Mesenchymal stem cell (in vitro differentiated cells and primary cell): ENCODE measurements around the gene INMT.

Experiments used
- DNase-seq: peaks from one replicate; pipeline ENCODE4 v3.0.0-alpha.2; 2013
- H2AFZ ChIP-seq: one replicate; pipeline ENCODE4 v1.6.1; 2013; ENCODE audit warnings: low read depth, mild to moderate bottlenecking, control low read depth, inconsistent platforms, low read length, moderate library complexity
- H2AK5ac ChIP-seq: 2 replicates; pipeline ENCODE4 v1.6.1; 2013; ENCODE audit warnings: low read length, moderate library complexity, mild to moderate bottlenecking, inconsistent platforms; ENCODE audit not compliant: severe bottlenecking
- H2BK120ac ChIP-seq: one replicate; pipeline ENCODE4 v1.6.1; 2013; ENCODE audit warnings: low read depth, mild to moderate bottlenecking, inconsistent platforms, low read length, moderate library complexity
- H2BK12ac ChIP-seq, 2 experiments: one replicate each; pipeline ENCODE4 v1.6.1; 2013; ENCODE audit warnings: inconsistent platforms in 2 of 2, low read length in 2 of 2, mild to moderate bottlenecking in 2 of 2, moderate library complexity in 2 of 2, control low read depth in 1 of 2
- H2BK15ac ChIP-seq: one replicate; pipeline ENCODE4 v1.6.1; 2013; ENCODE audit warnings: mild to moderate bottlenecking, low read depth, inconsistent platforms; ENCODE audit not compliant: poor library complexity, severe bottlenecking
- H2BK5ac ChIP-seq: 2 replicates; pipeline ENCODE4 v1.6.1; 2013; ENCODE audit warnings: low read depth, mild to moderate bottlenecking, low read length, control low read depth, inconsistent platforms; ENCODE audit not compliant: poor library complexity, severe bottlenecking
- H3K14ac ChIP-seq, 2 experiments: one replicate each; pipeline ENCODE4 v1.6.1; 2013; ENCODE audit warnings: inconsistent platforms in 2 of 2, low read length in 2 of 2, control low read depth in 1 of 2, mild to moderate bottlenecking in 1 of 2, moderate library complexity in 1 of 2
- H3K18ac ChIP-seq, 2 experiments: one replicate each; pipeline ENCODE4 v1.6.1; 2013; ENCODE audit warnings: inconsistent platforms in 2 of 2, low read length in 2 of 2, control low read depth in 1 of 2, low read depth in 1 of 2, mild to moderate bottlenecking in 1 of 2
- H3K23ac ChIP-seq, 2 experiments: one replicate each; pipeline ENCODE4 v1.6.1; 2013; ENCODE audit warnings: inconsistent platforms in 2 of 2, low read length in 2 of 2, mild to moderate bottlenecking in 2 of 2, moderate library complexity in 2 of 2, control low read depth in 1 of 2
- H3K27ac ChIP-seq: 2 replicates; pipeline ENCODE4 v1.5.1; 2013; ENCODE audit warnings: mild to moderate bottlenecking, moderate library complexity, low read length, control low read depth, inconsistent platforms; ENCODE audit not compliant: poor library complexity, severe bottlenecking
- H3K27me3 ChIP-seq, 2 experiments: 2 replicates each; pipeline versions ENCODE4 v1.6.1 to v1.7.0; 2013; ENCODE audit warnings: low read length in 2 of 2, mild to moderate bottlenecking in 2 of 2, moderate library complexity in 2 of 2, control low read depth in 1 of 2, inconsistent platforms in 1 of 2; ENCODE audit not compliant: control insufficient read depth in 1 of 2, insufficient read depth in 1 of 2
- H3K36me3 ChIP-seq, 2 experiments: 2 replicates each; pipeline versions ENCODE4 v1.6.1 to v1.7.0; 2013; ENCODE audit warnings: low read length in 2 of 2, control low read depth in 1 of 2, inconsistent platforms in 1 of 2, low read depth in 1 of 2, mild to moderate bottlenecking in 1 of 2; ENCODE audit not compliant: insufficient read depth in 2 of 2, control insufficient read depth in 1 of 2
- H3K4ac ChIP-seq, 2 experiments: one replicate each; pipeline ENCODE4 v1.6.1; 2013; ENCODE audit warnings: inconsistent platforms in 2 of 2, low read length in 2 of 2, mild to moderate bottlenecking in 2 of 2, moderate library complexity in 2 of 2, control low read depth in 1 of 2, low read depth in 1 of 2
- H3K4me1 ChIP-seq: 2 replicates; pipeline ENCODE4 v1.6.1; 2013; ENCODE audit warnings: low read depth, low read length, control low read depth; ENCODE audit not compliant: control insufficient read depth, insufficient read depth
- H3K4me2 ChIP-seq: 2 replicates; pipeline ENCODE4 v1.6.1; 2013; ENCODE audit warnings: low read length, mild to moderate bottlenecking, inconsistent platforms; ENCODE audit not compliant: poor library complexity, severe bottlenecking
- H3K4me3 ChIP-seq, 2 experiments: 2 replicates each; pipeline versions ENCODE4 v1.5.1 to v1.7.0; 2013; ENCODE audit warnings: low read length in 2 of 2, mild to moderate bottlenecking in 2 of 2, control low read depth in 1 of 2, low read depth in 1 of 2; ENCODE audit not compliant: insufficient read depth in 1 of 2
- H3K79me1 ChIP-seq: replicated peaks from 2 replicates; pipeline ENCODE4 v1.6.1; 2013; ENCODE audit warnings: mild to moderate bottlenecking, control low read depth, low read length, inconsistent platforms; ENCODE audit not compliant: poor library complexity, severe bottlenecking
- H3K9ac ChIP-seq: 2 replicates; pipeline ENCODE4 v1.7.0; 2013; ENCODE audit warnings: mild to moderate bottlenecking, low read length, moderate library complexity
- H3K9me3 ChIP-seq: 2 replicates; pipeline ENCODE4 v1.7.0; 2013; ENCODE audit warnings: mild to moderate bottlenecking, low read length; ENCODE audit not compliant: control insufficient read depth
- H4K8ac ChIP-seq: one replicate; pipeline ENCODE4 v1.6.1; 2013; ENCODE audit warnings: inconsistent platforms, mild to moderate bottlenecking, low read length, moderate library complexity
- H4K91ac ChIP-seq: one replicate; pipeline ENCODE4 v1.6.1; 2013; ENCODE audit warnings: mild to moderate bottlenecking, low read length, inconsistent platforms
- WGBS: methylation state at CpG from one replicate; pipeline ENCODE4 v1.1.7; 2013; ENCODE audit warnings: mixed read lengths; 5-methylcytosine and 5-hydroxymethylcytosine counted together

Gene INMT

DNA sequence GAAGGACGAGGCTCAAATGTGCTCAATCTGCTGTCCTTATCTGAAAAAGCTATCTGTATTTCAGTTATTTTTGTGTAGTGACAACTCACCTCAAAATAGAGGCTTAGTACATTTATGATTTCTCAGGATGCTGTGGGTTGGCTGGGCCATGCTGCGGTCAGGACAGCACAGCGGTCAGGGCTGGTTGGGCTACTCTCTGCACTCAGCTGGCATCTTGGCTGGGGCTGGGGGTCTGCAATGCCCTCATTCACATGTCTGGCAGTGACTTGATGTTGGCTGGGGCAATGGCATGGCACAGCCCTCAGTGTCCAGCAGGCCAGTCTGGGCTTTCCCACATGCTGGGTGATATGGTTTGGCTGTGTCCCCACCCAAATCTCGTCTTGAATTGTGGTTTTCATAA, 15.6 kb upstream of the INMT start:
- no peak overlapping the region for H3K4me2 ChIP-seq
- H3K27ac ChIP-seq: no peak overlapping the region
- no peak overlapping the region for H3K18ac ChIP-seq
- H3K4ac ChIP-seq: no peak overlapping the region
- no peak for DNase-seq
- H3K79me1 ChIP-seq: no peaks in the 10 kb centered on the region
- WGBS: 84% methylated on average over 4 of the region's 4 CpGs
- H3K23ac ChIP-seq: no peak overlapping the region
- H3K9me3 ChIP-seq: no peaks in the 10 kb centered on the region
- no peak overlapping the region for H3K4me3 ChIP-seq
- no peak overlapping the region for H2BK5ac ChIP-seq
- H2BK15ac ChIP-seq: no peak overlapping the region
- H3K9ac ChIP-seq: no peak overlapping the region
- H2AK5ac ChIP-seq: no peak overlapping the region
- H3K4me1 ChIP-seq: peaks cover 4% of the 10 kb centered on the region
- H2BK120ac ChIP-seq: no peak overlapping the region
- H3K27me3 ChIP-seq: peaks cover 48 to 83% of the 10 kb centered on the region in 2 experiments
- H4K8ac ChIP-seq: no peak overlapping the region
- H4K91ac ChIP-seq: no peak overlapping the region
- H3K14ac ChIP-seq: no peak overlapping the region
- H3K36me3 ChIP-seq: no peaks in the 10 kb centered on the region
- H2BK12ac ChIP-seq: no peak overlapping the region
- peak overlapping the region; percentile 30 for H2AFZ ChIP-seq

DNA sequence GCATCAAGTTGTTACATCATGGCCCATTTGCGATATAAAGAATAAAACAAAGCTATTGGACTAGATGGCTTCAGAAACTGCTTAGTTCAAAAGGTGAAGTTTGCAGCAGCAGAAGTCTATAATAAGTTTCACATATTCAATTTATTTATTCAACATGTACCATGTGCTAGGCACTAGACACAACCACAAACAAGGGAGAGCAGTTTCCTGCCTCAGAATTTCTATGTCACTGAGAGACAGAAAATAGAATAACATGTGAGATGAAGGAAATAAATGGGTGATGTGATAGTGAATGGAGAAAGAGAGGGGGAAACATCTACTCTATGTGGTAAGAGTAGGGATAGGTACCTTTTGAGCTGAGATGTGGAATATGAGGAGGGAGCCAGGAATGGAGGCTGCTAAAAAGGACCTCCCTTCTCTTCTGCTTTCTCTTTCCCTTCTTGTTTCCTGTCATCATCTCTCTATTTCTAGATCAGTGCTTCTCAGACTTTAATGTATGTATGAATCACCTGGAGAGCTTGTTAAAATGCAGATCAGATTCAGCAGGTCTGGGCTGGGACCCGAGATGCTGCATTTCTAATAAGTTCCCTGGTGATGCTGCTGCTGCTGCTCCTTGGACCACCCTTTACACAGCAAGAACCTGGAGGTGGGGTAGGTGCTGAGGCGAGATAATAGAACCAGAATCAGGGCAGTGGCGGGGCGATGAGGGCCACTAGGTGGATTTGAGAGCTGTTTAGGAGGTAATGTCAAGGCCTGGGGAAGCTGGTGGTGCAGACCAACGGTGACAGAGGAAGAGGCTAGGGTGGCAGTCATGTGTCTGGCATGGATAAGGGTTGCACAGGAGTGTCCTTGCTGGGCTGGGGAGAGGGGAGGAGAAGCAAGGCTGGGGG, 13.7 kb upstream of the INMT start:
- Histone ChIP-seq H4K8ac (no peak overlapping the region), H3K23ac (no peak overlapping the region), H2BK15ac (no peak overlapping the region), H2BK5ac (no peak overlapping the region), H3K9me3 (no peaks in the 10 kb centered on the region), H3K27me3 (peaks cover 34 to 83% of the 10 kb centered on the region in 2 experiments), H3K4ac (no peak overlapping the region), H3K9ac (no peak overlapping the region), H3K14ac (no peak overlapping the region), H2BK12ac (no peak overlapping the region), H3K4me3 (no peak overlapping the region), H4K91ac (no peak overlapping the region), H3K18ac (no peak overlapping the region), H3K4me1 (peaks cover 2% of the 10 kb centered on the region), H2AFZ (no peak overlapping the region), H2AK5ac (no peak overlapping the region), H3K4me2 (no peak overlapping the region), H3K36me3 (no peaks in the 10 kb centered on the region), H2BK120ac (no peak overlapping the region), H3K27ac (no peak overlapping the region), H3K79me1 (no peaks in the 10 kb centered on the region)
- 76% methylated on average over 6 of the region's 6 CpGs for WGBS
- DNase-seq: no peak

DNA sequence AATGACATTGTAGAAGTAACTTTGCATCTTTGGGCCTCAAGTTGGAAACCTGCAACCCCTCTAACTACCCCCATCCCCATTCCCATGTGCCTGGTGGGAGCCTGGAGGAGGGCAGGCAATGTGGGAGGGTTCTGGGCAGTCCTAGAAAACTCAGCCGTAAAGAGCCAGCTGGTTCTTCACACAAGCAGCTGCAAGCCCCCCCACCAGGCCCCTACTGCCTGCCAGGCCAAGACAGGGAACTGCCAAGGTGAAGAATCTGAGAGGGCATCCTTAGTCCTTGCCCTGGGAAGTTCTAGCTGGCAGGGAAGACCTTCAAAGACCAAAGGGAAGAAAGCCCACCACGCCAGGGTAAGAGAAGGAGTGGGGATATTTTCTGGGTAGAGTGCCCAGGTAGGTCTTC, 12.2 kb upstream of the INMT start:
- Histone ChIP-seq H2BK15ac (no peak overlapping the region), H2BK12ac (no peak overlapping the region), H3K27me3 (peaks cover 24 to 69% of the 10 kb centered on the region in 2 experiments), H2AK5ac (no peak overlapping the region), H3K36me3 (no peaks in the 10 kb centered on the region), H3K9me3 (no peaks in the 10 kb centered on the region), H3K14ac (no peak overlapping the region), H3K27ac (no peak overlapping the region), H3K23ac (no peak overlapping the region), H3K4me3 (no peak overlapping the region), H3K4me1 (peaks cover 6% of the 10 kb centered on the region), H3K79me1 (no peaks in the 10 kb centered on the region), H3K4me2 (no peak overlapping the region), H3K18ac (no peak overlapping the region), H3K4ac (no peak overlapping the region), H2BK5ac (no peak overlapping the region), H4K8ac (no peak overlapping the region), H3K9ac (no peak overlapping the region), H4K91ac (no peak overlapping the region), H2BK120ac (no peak overlapping the region), H2AFZ (no peak overlapping the region)
- 94% methylated on average over 2 of the region's 2 CpGs for WGBS
- DNase-seq: no peak

DNA sequence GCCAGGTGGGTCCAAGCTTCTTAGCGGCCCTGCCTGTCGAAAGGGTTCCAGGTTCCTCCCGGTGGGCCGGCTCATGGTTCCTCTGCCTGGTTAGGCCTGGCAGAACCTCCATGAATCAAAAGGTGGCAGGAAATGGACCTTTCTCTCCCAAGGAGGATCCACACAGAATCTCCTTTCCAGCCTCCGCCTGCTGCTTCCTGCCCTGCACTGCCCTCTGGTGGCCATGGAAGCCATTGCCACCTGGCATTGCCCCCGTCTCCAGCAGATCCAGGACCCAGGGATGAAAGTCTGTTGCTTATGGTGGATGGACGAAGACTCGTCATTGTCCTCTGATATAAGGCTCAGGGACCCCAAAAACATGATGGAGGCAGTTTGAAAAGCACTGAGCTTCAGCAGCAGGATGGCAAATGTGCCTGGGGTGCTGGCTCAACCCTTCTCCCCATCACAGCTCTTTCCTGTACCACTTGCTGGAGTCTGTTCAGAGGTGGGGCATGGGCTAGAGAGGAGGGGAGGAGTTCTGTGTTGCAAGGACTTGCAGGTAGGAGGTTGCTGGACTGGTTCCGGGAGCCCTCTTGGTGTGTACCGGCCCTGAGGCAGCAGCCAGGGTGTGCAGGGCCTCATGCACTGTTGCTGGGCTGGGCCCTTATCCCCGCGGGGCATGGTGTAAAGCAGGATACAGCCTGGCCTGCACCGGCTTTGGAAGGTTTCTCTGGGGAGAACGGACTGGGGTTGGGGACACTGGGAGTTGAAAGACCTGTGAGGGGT, 11.3 kb upstream of the INMT start:
- H2AK5ac ChIP-seq: no peak overlapping the region
- H2BK120ac ChIP-seq: no peak overlapping the region
- H3K23ac ChIP-seq: no peak overlapping the region
- no peak overlapping the region for H3K4ac ChIP-seq
- H3K4me1 ChIP-seq: peaks cover 7% of the 10 kb centered on the region
- no peaks in the 10 kb centered on the region for H3K9me3 ChIP-seq
- H2AFZ ChIP-seq: peak overlapping the region; percentile 51
- H3K27me3 ChIP-seq: peaks cover 18 to 61% of the 10 kb centered on the region in 2 experiments
- no peaks in the 10 kb centered on the region for H3K36me3 ChIP-seq
- H2BK15ac ChIP-seq: no peak overlapping the region
- no peak overlapping the region for H3K27ac ChIP-seq
- H3K4me2 ChIP-seq: no peak overlapping the region
- H3K9ac ChIP-seq: no peak overlapping the region
- H3K14ac ChIP-seq: no peak overlapping the region
- peak; percentile 65 for DNase-seq
- H4K91ac ChIP-seq: no peak overlapping the region
- H3K4me3 ChIP-seq: no peak overlapping the region
- WGBS: 37% methylated on average over 14 of the region's 14 CpGs
- H4K8ac ChIP-seq: no peak overlapping the region
- H2BK5ac ChIP-seq: no peak overlapping the region
- H3K18ac ChIP-seq: no peak overlapping the region
- no peaks in the 10 kb centered on the region for H3K79me1 ChIP-seq
- peak overlapping the region in 1 of 2 experiments; percentile 29 for H2BK12ac ChIP-seq
